ENCODE data around the gene WSCD1.

Gene WSCD1

GRCh38 chr17:6140188-6140587 lies 70.0 kb downstream of the WSCD1 start:
- Mint-ChIP-seq H3K9me3 (no peaks in the 10 kb centered on the region), H3K27me3 (peaks cover 28 to 43% of the 10 kb centered on the region in 2 donors), H3K36me3 (ENCODE audit: insufficient read depth) (no peaks in the 10 kb centered on the region), H3K27ac (no peak overlapping the region), H3K4me1 (ENCODE audit: low read depth in 2 of 2) (no peaks in the 10 kb centered on the region), H3K4me3 (no peak overlapping the region)
- DNase-seq (no peak), ATAC-seq (replicated peaks) (no peak)

- Mint-ChIP-seq H3K4me3 (no peak overlapping the region), H3K9me3 (no peaks in the 10 kb centered on the region), H3K36me3 (ENCODE audit: insufficient read depth) (no peaks in the 10 kb centered on the region), H3K27me3 (peaks cover 25 to 36% of the 10 kb centered on the region in 2 donors), H3K27ac (no peak overlapping the region), H3K4me1 (ENCODE audit: low read depth in 2 of 2) (no peaks in the 10 kb centered on the region)
- DNase-seq (no peak), ATAC-seq (replicated peaks) (no peak)
Observed at GRCh38 chr17:6140728-6141330, 70.7 kb downstream of the WSCD1 start.

GRCh38 chr17:6142701-6143100 lies 72.5 kb downstream of the WSCD1 start:
- no peaks in the 10 kb centered on the region for H3K9me3 Mint-ChIP-seq
- H3K27me3 Mint-ChIP-seq: peaks cover 16 to 37% of the 10 kb centered on the region in 2 donors
- H3K4me3 Mint-ChIP-seq: no peak overlapping the region
- DNase-seq (no peak), ATAC-seq (replicated peaks) (no peak)
- H3K27ac Mint-ChIP-seq: no peak overlapping the region
- H3K36me3 Mint-ChIP-seq (ENCODE audit: insufficient read depth): no peaks in the 10 kb centered on the region
- H3K4me1 Mint-ChIP-seq (ENCODE audit: low read depth in 2 of 2): no peaks in the 10 kb centered on the region

- Mint-ChIP-seq H3K9me3 (no peaks in the 10 kb centered on the region), H3K27ac (no peak overlapping the region), H3K4me3 (no peak overlapping the region), H3K36me3 (ENCODE audit: insufficient read depth) (no peaks in the 10 kb centered on the region), H3K27me3 (peaks cover 30 to 34% of the 10 kb centered on the region in 2 donors), H3K4me1 (ENCODE audit: low read depth in 2 of 2) (no peaks in the 10 kb centered on the region)
- ATAC-seq (replicated peaks) (no peak), DNase-seq (no peak)
Observed at GRCh38 chr17:6145946-6146345, 75.8 kb downstream of the WSCD1 start.

GRCh38 chr17:6147042-6147441 lies 76.9 kb downstream of the WSCD1 start:
- no peak for ATAC-seq (replicated peaks)
- Mint-ChIP-seq H3K36me3 (ENCODE audit: insufficient read depth) (no peaks in the 10 kb centered on the region), H3K27me3 (peaks cover 21 to 42% of the 10 kb centered on the region in 2 donors), H3K4me3 (no peak overlapping the region), H3K9me3 (no peaks in the 10 kb centered on the region), H3K4me1 (ENCODE audit: low read depth in 2 of 2) (no peaks in the 10 kb centered on the region), H3K27ac (no peak overlapping the region)
- no peak for DNase-seq

GRCh38 chr17:6153375-6153774 lies 83.2 kb downstream of the WSCD1 start:
- Mint-ChIP-seq H3K27me3 (peaks cover 30 to 57% of the 10 kb centered on the region in 2 donors), H3K9me3 (no peaks in the 10 kb centered on the region), H3K4me3 (no peak overlapping the region), H3K36me3 (ENCODE audit: insufficient read depth) (no peaks in the 10 kb centered on the region), H3K27ac (no peak overlapping the region), H3K4me1 (ENCODE audit: low read depth in 2 of 2) (no peaks in the 10 kb centered on the region)
- no peak for ATAC-seq (replicated peaks)
- no peak for DNase-seq

- no peak overlapping the region for H3K4me3 Mint-ChIP-seq
- H3K9me3 Mint-ChIP-seq: no peaks in the 10 kb centered on the region
- no peaks in the 10 kb centered on the region for H3K4me1 Mint-ChIP-seq (ENCODE audit: low read depth in 2 of 2)
- ATAC-seq (replicated peaks): no peak
- no peaks in the 10 kb centered on the region for H3K36me3 Mint-ChIP-seq (ENCODE audit: insufficient read depth)
- peaks cover 8 to 58% of the 10 kb centered on the region in 2 donors for H3K27me3 Mint-ChIP-seq
- DNase-seq: no peak
- H3K27ac Mint-ChIP-seq: no peak overlapping the region
Observed at GRCh38 chr17:6157716-6158115, 87.5 kb downstream of the WSCD1 start.

GRCh38 chr17:6159541-6160231 lies 89.5 kb downstream of the WSCD1 start:
- Mint-ChIP-seq H3K4me1 (ENCODE audit: low read depth in 2 of 2) (no peaks in the 10 kb centered on the region), H3K27ac (no peak overlapping the region)
- ATAC-seq (replicated peaks): no peak

GRCh38 chr17:6160232-6160555 lies 90.0 kb downstream of the WSCD1 start:
- Mint-ChIP-seq H3K27ac (no peak overlapping the region), H3K4me1 (ENCODE audit: low read depth in 2 of 2) (no peaks in the 10 kb centered on the region), H3K27me3 (peaks cover 21 to 82% of the 10 kb centered on the region in 2 donors), H3K36me3 (ENCODE audit: insufficient read depth) (no peaks in the 10 kb centered on the region), H3K9me3 (no peaks in the 10 kb centered on the region), H3K4me3 (no peak overlapping the region)
- no peak for DNase-seq
- no peak for ATAC-seq (replicated peaks)

More at GRCh38 chr17:6159541-6160231, 89.5 kb downstream of the WSCD1 start:
- DNase-seq: no peak
- no peak overlapping the region for H3K4me3 Mint-ChIP-seq
- H3K27me3 Mint-ChIP-seq: peaks cover 21 to 77% of the 10 kb centered on the region in 2 donors
- no peaks in the 10 kb centered on the region for H3K9me3 Mint-ChIP-seq
- H3K36me3 Mint-ChIP-seq (ENCODE audit: insufficient read depth): no peaks in the 10 kb centered on the region

GRCh38 chr17:6160911-6161855 lies 91.0 kb downstream of the WSCD1 start:
- Mint-ChIP-seq H3K9me3 (no peaks in the 10 kb centered on the region), H3K27ac (no peak overlapping the region), H3K4me3 (no peak overlapping the region), H3K4me1 (ENCODE audit: low read depth in 2 of 2) (no peaks in the 10 kb centered on the region), H3K36me3 (ENCODE audit: insufficient read depth) (no peaks in the 10 kb centered on the region), H3K27me3 (peaks cover 21 to 79% of the 10 kb centered on the region in 2 donors)
- no peak for DNase-seq
- no peak for ATAC-seq (replicated peaks)

GRCh38 chr17:6162216-6162615 lies 92.0 kb downstream of the WSCD1 start:
- Mint-ChIP-seq H3K9me3 (no peaks in the 10 kb centered on the region), H3K4me1 (ENCODE audit: low read depth in 2 of 2) (no peaks in the 10 kb centered on the region), H3K36me3 (ENCODE audit: insufficient read depth) (no peaks in the 10 kb centered on the region), H3K27me3 (peaks cover 25 to 81% of the 10 kb centered on the region in 2 donors), H3K27ac (no peak overlapping the region), H3K4me3 (no peak overlapping the region)
- ATAC-seq (replicated peaks) (no peak), DNase-seq (no peak)

- no peaks in the 10 kb centered on the region for H3K36me3 Mint-ChIP-seq (ENCODE audit: insufficient read depth)
- no peaks in the 10 kb centered on the region for H3K9me3 Mint-ChIP-seq
- DNase-seq (no peak), ATAC-seq (replicated peaks) (no peak)
- no peak overlapping the region for H3K4me3 Mint-ChIP-seq
- H3K4me1 Mint-ChIP-seq (ENCODE audit: low read depth in 2 of 2): no peaks in the 10 kb centered on the region
- H3K27me3 Mint-ChIP-seq: peaks cover 18 to 81% of the 10 kb centered on the region in 2 donors
- no peak overlapping the region for H3K27ac Mint-ChIP-seq
Observed at GRCh38 chr17:6162892-6163291, 92.7 kb downstream of the WSCD1 start.

GRCh38 chr17:6163612-6164333 lies 93.6 kb downstream of the WSCD1 start:
- H3K4me3 Mint-ChIP-seq: no peak overlapping the region
- H3K4me1 Mint-ChIP-seq (ENCODE audit: low read depth in 2 of 2): no peaks in the 10 kb centered on the region
- H3K27me3 Mint-ChIP-seq: peaks cover 18 to 77% of the 10 kb centered on the region in 2 donors
- H3K36me3 Mint-ChIP-seq (ENCODE audit: insufficient read depth): no peaks in the 10 kb centered on the region
- H3K9me3 Mint-ChIP-seq: no peaks in the 10 kb centered on the region
- DNase-seq: no peak
- H3K27ac Mint-ChIP-seq: no peak overlapping the region
- ATAC-seq (replicated peaks): no peak

All from effector memory CD8-positive, alpha-beta T cell (primary cell).